Measurements from ENCODE around the gene GLI3.

- TF ChIP-seq CTCF (IDR thresholded peaks at IDR 0.05; ENCODE audit: low read length) (no peak), EZH2 (optimal IDR thresholded peaks at IDR 0.05; ENCODE audit: low read depth, low read length) (no peak), EZH2phosphoT487 (IDR thresholded peaks at IDR 0.05; ENCODE audit: low read length) (no peak)
Measured at GRCh38 chr7:42071372-42072261, 165.4 kb downstream of the GLI3 start.
